K562 (cell line): ENCODE results near the gene UMODL1. TPM values are rescaled to one million over a fixed set of nuclear protein-coding genes. Genes with fewer than 3 reads are reported as not detected.
A peak's percentile ranks its signal among the peaks of the same experiment; 100 is the strongest.

Experiments
- ATAC-seq: fragments of 200-7000 bp; cut with Tn5 transposase; 3 replicates; pipeline ENCODE4 v1.9.1; 2020; ENCODE audit warnings: moderate library complexity
- BruUV-seq: library from RNA; stranded (reverse); fragments of 400-500 nt; replicated peaks from 2 replicates; lab custom pipeline; 2021; lab: Mats Ljungman, UMichigan
- CTCF ChIA-PET: fragments of 300-600 bp; formaldehyde crosslinking; extraction: SDS; loops from one replicate; lab custom pipeline; 2021; ENCODE audit warnings: low intra/inter-chr PET ratio; lab: Yijun Ruan, JAX
- POLR2A ChIA-PET: fragments of 300-600, 350-650 bp; sonication (Branson Sonifier 250); formaldehyde crosslinking; extraction: SDS; loops from one replicate; lab custom pipeline; 2021; ENCODE audit warnings: antibody characterized with exemption, inconsistent platforms; lab: Yijun Ruan, JAX
- DNase-seq, 4 experiments: peaks; one replicate each; pipeline versions ENCODE4 v3.0.0 to v3.0.0-alpha.2; 2011 to 2018; ENCODE audit warnings: low spot score in 3 of 4, mixed read lengths in 3 of 4; ENCODE audit errors: extremely low read depth in 1 of 4
- FAIRE-seq: peaks from 2 replicates; lab custom pipeline; 2011; peaks lifted over from hg19 to GRCh38; lab: Jason Lieb, UNC
- H2AFZ ChIP-seq: 2 replicates; pipeline ENCODE4 v1.6.0; 2011; ENCODE audit warnings: low read depth, low read length, control low read depth, inconsistent platforms
- H3K27ac ChIP-seq: fragments of 200-600 bp; 3 replicates; pipeline ENCODE4 v1.8.0; 2011; ENCODE audit warnings: low read depth, mild to moderate bottlenecking, control low read depth, inconsistent platforms, low read length, moderate library complexity, mixed read lengths; ENCODE audit errors: extremely low read depth
- H3K27me3 ChIP-seq, 2 experiments: fragments of 300-600 bp in 1 of 2; 2 replicates in 1 of 2; 3 replicates in 1 of 2; pipeline versions ENCODE4 v1.6.0 to v1.8.0; 2011; ENCODE audit warnings: inconsistent platforms in 2 of 2, low read length in 2 of 2, mild to moderate bottlenecking in 1 of 2, mixed read lengths in 1 of 2, moderate library complexity in 1 of 2; ENCODE audit not compliant: control insufficient read depth in 2 of 2, insufficient read depth in 2 of 2
- H3K36me3 ChIP-seq: fragments of 300-600 bp; 3 replicates; pipeline ENCODE4 v1.8.0; 2011; ENCODE audit warnings: mild to moderate bottlenecking, low read length, inconsistent platforms; ENCODE audit not compliant: control insufficient read depth, insufficient read depth
- H3K4me1 ChIP-seq, 2 experiments: fragments of 200-600 bp in 1 of 2; replicated peaks in 1 of 2; 2 replicates in 1 of 2; 3 replicates in 1 of 2; pipeline versions ENCODE4 v1.5.1 to v1.8.0; 2011; ENCODE audit warnings: inconsistent platforms in 2 of 2, low read length in 2 of 2, mild to moderate bottlenecking in 1 of 2, mixed read lengths in 1 of 2, moderate library complexity in 1 of 2; ENCODE audit not compliant: control insufficient read depth in 2 of 2, insufficient read depth in 2 of 2
- H3K4me2 ChIP-seq: 2 replicates; pipeline ENCODE4 v1.6.1; 2011; ENCODE audit warnings: low read length, control low read depth, inconsistent platforms, mixed read lengths; ENCODE audit not compliant: insufficient read depth
- H3K4me3 ChIP-seq: fragments of 200-600 bp; sonication (generic), shearing (Covaris generic); 2 replicates; pipeline ENCODE4 v1.5.1; 2016; ENCODE audit warnings: control low read depth, inconsistent platforms
- H3K79me2 ChIP-seq: fragments of 200-600 bp; 3 replicates; pipeline ENCODE4 v1.8.0; 2011; ENCODE audit warnings: low read length, inconsistent platforms; ENCODE audit not compliant: control insufficient read depth, insufficient read depth
- H3K9ac ChIP-seq, 2 experiments: 2 replicates each; pipeline versions ENCODE4 v1.6.0 to v1.6.1; 2011; ENCODE audit warnings: low read depth in 2 of 2, low read length in 2 of 2, control low read depth in 1 of 2, inconsistent platforms in 1 of 2, mild to moderate bottlenecking in 1 of 2, mixed read lengths in 1 of 2; ENCODE audit not compliant: insufficient read depth in 1 of 2
- H3K9me1 ChIP-seq: one replicate; pipeline ENCODE4 v1.6.0; 2011; ENCODE audit warnings: inconsistent platforms, mild to moderate bottlenecking, low read length, moderate library complexity; ENCODE audit not compliant: control insufficient read depth, insufficient read depth
- H3K9me3 ChIP-seq: replicated peaks from 2 replicates; pipeline ENCODE4 v1.5.1; 2011; ENCODE audit warnings: low read depth, low read length, inconsistent platforms; ENCODE audit not compliant: control insufficient read depth, insufficient read depth
- H4K20me1 ChIP-seq: replicated peaks from 2 replicates; pipeline ENCODE4 v1.6.1; 2011; ENCODE audit warnings: low read length, inconsistent platforms, mixed read lengths; ENCODE audit not compliant: control insufficient read depth, insufficient read depth
- C11orf30 ChIP-seq: fragments of 450-650 bp; IDR thresholded peaks from 2 replicates; pipeline ENCODE4 v1.6.1; 2016; ENCODE audit warnings: low read depth, mild to moderate bottlenecking
- EWSR1 ChIP-seq: fragments of 450-650 bp; IDR thresholded peaks from 2 replicates; pipeline ENCODE4 v1.6.1; 2018; ENCODE audit warnings: borderline replicate concordance, mild to moderate bottlenecking, low read depth, moderate library complexity; ENCODE audit not compliant: partially characterized antibody
- FOXP1 ChIP-seq: sonication (generic); formaldehyde crosslinking; IDR thresholded peaks from 2 replicates; pipeline ENCODE4 v1.8.0; 2022; ENCODE audit warnings: mild to moderate bottlenecking, missing genetic modification reagents
- HDAC6 ChIP-seq: IDR thresholded peaks from 2 replicates; pipeline ENCODE4 v1.6.1; 2012; ENCODE audit warnings: low read depth, mild to moderate bottlenecking, control low read depth, inconsistent platforms, low read length, moderate library complexity
- HNRNPK ChIP-seq: fragments of 200-400 bp; formaldehyde crosslinking; IDR thresholded peaks from one replicate; pipeline ENCODE4 v1.6.1; 2018; ENCODE audit warnings: mild to moderate bottlenecking, low read depth, low read length; ENCODE audit not compliant: poor library complexity, severe bottlenecking
- MTA1 ChIP-seq: fragments of 450-650 bp; IDR thresholded peaks from 2 replicates; pipeline ENCODE4 v1.6.1; 2017; ENCODE audit warnings: borderline replicate concordance
- SNIP1 ChIP-seq: fragments of 450-650 bp; IDR thresholded peaks from 2 replicates; pipeline ENCODE4 v1.7.1; 2017; ENCODE audit warnings: low read depth, mild to moderate bottlenecking
- TEAD4 ChIP-seq, 2 experiments: sonication (generic) in 1 of 2; formaldehyde crosslinking in 1 of 2; IDR thresholded peaks; 2 replicates each; pipeline versions ENCODE4 v1.6.1 to v1.8.0; 2012 to 2022; ENCODE audit warnings: borderline replicate concordance in 1 of 2, inconsistent platforms in 1 of 2, low read length in 1 of 2, mild to moderate bottlenecking in 1 of 2, missing genetic modification reagents in 1 of 2
- ZBED1 ChIP-seq: IDR thresholded peaks from 2 replicates; pipeline ENCODE4 v1.6.1; 2014
- ZNF282 ChIP-seq: sonication (generic); formaldehyde crosslinking; IDR thresholded peaks from 2 replicates; pipeline ENCODE4 v1.8.1; 2023; ENCODE audit warnings: missing genetic modification reagents
- WGBS: fragments of 100-300 bp; shearing (Covaris generic); methylation state at CpG from one replicate; pipeline ENCODE4 v1.1.6; 2016; ENCODE audit warnings: low coverage, mixed read lengths; ENCODE audit not compliant: insufficient coverage; ENCODE audit errors: missing lambda C conversion rate; 5-methylcytosine and 5-hydroxymethylcytosine counted together
- in situ Hi-C: fragments of 300-500 bp; cut with MboI; formaldehyde crosslinking; loops from 4 replicates; pipeline ENCODE4 v1.15.0; 2018; ENCODE audit warnings: inconsistent platforms, mixed read lengths
- intact Hi-C: fragments of 100-400 bp; cut with micrococcal nuclease; formaldehyde crosslinking; loops from 2 replicates; pipeline ENCODE4 v1.14.2; 2022
- polyA plus RNA-seq, 8 experiments: library from polyadenylated mRNA; depleted of rRNA in 4 of 8; stranded (reverse) in 5 of 8; unstranded in 3 of 8; fragments of >200 nt; fragmentation: Nextera tagmentation in 2 of 8; fragmentation: Illumina TruSeq in 1 of 8; extraction: Ambion mirVana in 2 of 8; extraction: Trizol in 1 of 8; gene quantifications; 2 replicates each; pipeline versions ENCODE4 v1.2.1 to v1.2.3, GENCODE V29; 2011 to 2014; ENCODE audit warnings: inconsistent platforms in 1 of 8, missing spikeins in 1 of 8
- total RNA-seq, 7 experiments: library from RNA; depleted of rRNA in 6 of 7; stranded (reverse); fragments of >200 nt in 6 of 7; fragmentation: Illumina TruSeq in 2 of 7; extraction: Trizol in 2 of 7; gene quantifications; 2 replicates each; pipeline versions ENCODE4 v1.2.1 to v1.2.3, GENCODE V29; 2011 to 2021; ENCODE audit warnings: low replicate concordance in 1 of 7
- TF ChIP-seq, protein P1 (sequence below): fragments of 250-450 bp; sonication (Bioruptor Pico); IDR thresholded peaks from 2 replicates; pipeline ENCODE4 v1.4.0; 2020; ENCODE audit warnings: borderline replicate concordance
- TF ChIP-seq, protein P2 (sequence below): sonication (generic); IDR thresholded peaks from 2 replicates; pipeline ENCODE4 v1.6.1; 2016
- TF ChIP-seq, protein P3 (sequence below): sonication (generic); formaldehyde crosslinking; IDR thresholded peaks from 2 replicates; pipeline ENCODE4 v1.8.1; 2023; ENCODE audit warnings: mild to moderate bottlenecking, missing genetic modification reagents

The UMODL1 gene
- total and polyA plus RNA-seq, 9 of the 15 experiments (the other 6 are each of a cell fraction or from before 2014, with no cell fraction given): not detected

DNA sequence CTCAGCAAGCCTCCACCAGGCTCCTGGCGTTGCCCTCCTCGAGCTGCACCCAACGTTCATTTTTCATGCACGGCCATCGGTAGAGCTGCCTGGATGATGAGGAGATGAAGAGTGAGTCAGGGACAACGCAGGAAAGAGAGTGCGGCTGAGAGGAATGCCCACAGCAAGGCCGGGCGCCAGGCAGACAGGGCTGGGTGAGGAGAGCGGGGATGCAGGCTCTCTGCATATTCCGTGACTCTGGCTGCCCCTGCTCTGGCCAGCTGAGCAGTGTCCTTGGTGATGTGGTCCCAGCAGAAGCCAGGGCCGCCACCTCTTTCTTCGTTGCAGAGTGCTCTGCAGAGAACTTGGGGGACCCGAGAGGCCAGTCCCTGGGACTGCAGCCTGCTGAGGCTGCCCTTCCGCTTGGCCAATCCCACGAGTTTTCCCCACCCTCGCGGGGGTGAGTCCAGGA lies 10.8 kb downstream of the UMODL1 start:
- Histone ChIP-seq H3K79me2 (no peaks in the 10 kb centered on the region), H4K20me1 (peaks cover 20% of the 10 kb centered on the region), H3K9me3 (no peaks in the 10 kb centered on the region), H3K4me1 (peaks cover 3% of the 10 kb centered on the region in 2 experiments; a peak in 3 of 5 replicates), H3K9ac (no peak overlapping the region), H2AFZ (no peak overlapping the region)
- POLR2A ChIA-PET: interaction anchor here (1.3 to 1.6 kb wide), 3 partner anchors 9 to 14 kb away, joined by 4 to 5 read pairs (median 5); no protein-coding TSS in a partner anchor
- TF ChIP-seq EWSR1 (no peak), ZBED1 (no peak), C11orf30 (no peak), HNRNPK (no peak), FOXP1 (CRISPR knock-in tag) (no peak), SNIP1 (no peak), MTA1 (no peak), TEAD4 (IDR thresholded peaks at IDR 0.05; ENCODE audit: low read length) (no peak), TEAD4 (CRISPR knock-in tag; IDR thresholded peaks at IDR 0.05; ENCODE audit: borderline replicate concordance) (no peak), ZNF282 (CRISPR knock-in tag) (no peak), HDAC6 (no peak)
- TF ChIP-seq, protein P1, sequence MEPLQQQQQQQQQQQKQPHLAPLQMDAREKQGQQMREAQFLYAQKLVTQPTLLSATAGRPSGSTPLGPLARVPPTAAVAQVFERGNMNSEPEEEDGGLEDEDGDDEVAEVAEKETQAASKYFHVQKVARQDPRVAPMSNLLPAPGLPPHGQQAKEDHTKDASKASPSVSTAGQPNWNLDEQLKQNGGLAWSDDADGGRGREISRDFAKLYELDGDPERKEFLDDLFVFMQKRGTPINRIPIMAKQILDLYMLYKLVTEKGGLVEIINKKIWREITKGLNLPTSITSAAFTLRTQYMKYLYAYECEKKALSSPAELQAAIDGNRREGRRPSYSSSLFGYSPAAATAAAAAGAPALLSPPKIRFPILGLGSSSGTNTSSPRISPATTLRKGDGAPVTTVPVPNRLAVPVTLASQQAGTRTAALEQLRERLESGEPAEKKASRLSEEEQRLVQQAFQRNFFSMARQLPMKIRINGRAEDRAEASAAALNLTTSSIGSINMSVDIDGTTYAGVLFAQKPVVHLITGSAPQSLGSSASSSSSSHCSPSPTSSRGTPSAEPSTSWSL (CRISPR knock-in tag): no peak
- TF ChIP-seq, protein P2, sequence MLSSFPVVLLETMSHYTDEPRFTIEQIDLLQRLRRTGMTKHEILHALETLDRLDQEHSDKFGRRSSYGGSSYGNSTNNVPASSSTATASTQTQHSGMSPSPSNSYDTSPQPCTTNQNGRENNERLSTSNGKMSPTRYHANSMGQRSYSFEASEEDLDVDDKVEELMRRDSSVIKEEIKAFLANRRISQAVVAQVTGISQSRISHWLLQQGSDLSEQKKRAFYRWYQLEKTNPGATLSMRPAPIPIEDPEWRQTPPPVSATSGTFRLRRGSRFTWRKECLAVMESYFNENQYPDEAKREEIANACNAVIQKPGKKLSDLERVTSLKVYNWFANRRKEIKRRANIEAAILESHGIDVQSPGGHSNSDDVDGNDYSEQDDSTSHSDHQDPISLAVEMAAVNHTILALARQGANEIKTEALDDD: no peak
- TF ChIP-seq, protein P3, sequence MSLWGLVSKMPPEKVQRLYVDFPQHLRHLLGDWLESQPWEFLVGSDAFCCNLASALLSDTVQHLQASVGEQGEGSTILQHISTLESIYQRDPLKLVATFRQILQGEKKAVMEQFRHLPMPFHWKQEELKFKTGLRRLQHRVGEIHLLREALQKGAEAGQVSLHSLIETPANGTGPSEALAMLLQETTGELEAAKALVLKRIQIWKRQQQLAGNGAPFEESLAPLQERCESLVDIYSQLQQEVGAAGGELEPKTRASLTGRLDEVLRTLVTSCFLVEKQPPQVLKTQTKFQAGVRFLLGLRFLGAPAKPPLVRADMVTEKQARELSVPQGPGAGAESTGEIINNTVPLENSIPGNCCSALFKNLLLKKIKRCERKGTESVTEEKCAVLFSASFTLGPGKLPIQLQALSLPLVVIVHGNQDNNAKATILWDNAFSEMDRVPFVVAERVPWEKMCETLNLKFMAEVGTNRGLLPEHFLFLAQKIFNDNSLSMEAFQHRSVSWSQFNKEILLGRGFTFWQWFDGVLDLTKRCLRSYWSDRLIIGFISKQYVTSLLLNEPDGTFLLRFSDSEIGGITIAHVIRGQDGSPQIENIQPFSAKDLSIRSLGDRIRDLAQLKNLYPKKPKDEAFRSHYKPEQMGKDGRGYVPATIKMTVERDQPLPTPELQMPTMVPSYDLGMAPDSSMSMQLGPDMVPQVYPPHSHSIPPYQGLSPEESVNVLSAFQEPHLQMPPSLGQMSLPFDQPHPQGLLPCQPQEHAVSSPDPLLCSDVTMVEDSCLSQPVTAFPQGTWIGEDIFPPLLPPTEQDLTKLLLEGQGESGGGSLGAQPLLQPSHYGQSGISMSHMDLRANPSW (CRISPR knock-in tag): no peak
- TF ChIP-seq, all 486 proteins: peak for 0
- in situ Hi-C loops (no loop called here), intact Hi-C loops (loop anchor here (10.0 kb wide), 1 partner anchor 57 kb away; no protein-coding TSS in a partner anchor)
- Histone ChIP-seq H3K36me3 (no peaks in the 10 kb centered on the region), H3K9me1 (peaks cover 3% of the 10 kb centered on the region), H3K4me2 (no peak overlapping the region), H3K27me3 (peaks cover 56 to 88% of the 10 kb centered on the region in 2 experiments), H3K4me3 (no peak overlapping the region), H3K27ac (no peak overlapping the region)
- BruUV-seq: no TSS peak
- DNase-seq (no peak), ATAC-seq (peak; percentile 17; the same call in 2 of the 3 replicates), FAIRE-seq (no peak)
- WGBS: 3% methylated on average over 18 of the region's 18 CpGs
- CTCF ChIA-PET: no interaction called here
